ENCODE results near the gene METTL8.

The METTL8 gene

DNA sequence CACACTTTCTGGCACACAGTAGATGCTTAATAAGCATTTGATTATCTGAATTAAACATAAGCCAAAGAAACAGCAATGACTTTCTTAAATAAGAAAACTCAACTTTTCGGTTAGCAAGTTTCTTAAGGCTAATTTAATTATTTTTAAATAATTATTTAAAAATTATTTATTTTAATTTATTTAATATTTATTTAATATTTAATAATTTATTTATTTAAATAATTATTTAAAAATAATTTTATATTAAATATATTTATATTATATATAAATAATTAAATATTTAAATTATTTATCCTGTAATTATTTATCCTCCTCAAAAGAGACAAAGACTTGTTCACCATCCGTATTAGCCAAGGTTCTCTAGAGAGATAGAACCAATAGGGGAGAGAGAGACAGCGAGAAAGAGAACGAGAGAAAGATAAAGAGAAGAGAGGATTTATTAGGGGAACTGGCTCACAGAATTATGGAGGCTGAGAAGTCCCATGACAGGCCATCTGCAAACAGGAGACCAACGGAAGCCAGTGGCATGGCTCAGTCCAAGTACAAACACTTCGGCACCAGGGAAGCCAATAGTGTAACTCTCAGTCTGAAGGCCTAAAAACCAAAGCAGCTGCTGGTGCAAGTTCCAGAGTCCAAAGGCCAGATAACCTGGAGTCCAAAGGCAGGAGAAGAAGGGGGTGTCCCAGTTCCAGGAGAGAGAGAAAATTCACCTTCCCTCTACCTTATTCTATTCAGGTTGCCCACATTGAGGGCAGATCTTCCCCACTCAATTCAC, 125.3 kb downstream of the METTL8 start:
- no peak for DNase-seq

DNA sequence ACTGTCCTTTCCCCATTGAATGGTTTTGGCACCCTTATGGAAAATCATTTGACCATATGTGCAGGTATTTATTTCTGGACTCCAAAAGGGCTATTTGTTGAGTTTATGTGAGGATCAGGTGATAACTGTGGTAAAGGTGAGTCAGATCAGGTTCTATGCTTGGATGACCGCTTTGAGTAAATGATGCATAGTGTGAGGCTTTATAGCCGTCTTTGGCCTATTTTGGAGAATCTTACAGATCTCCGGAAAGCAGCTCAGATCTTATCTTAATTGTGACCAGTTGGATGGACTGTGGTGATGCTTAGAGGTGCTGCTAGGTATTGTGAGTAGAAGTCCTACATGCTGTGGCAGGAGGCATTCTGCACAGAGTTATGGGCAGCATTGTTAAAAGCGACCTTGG, 126.2 kb downstream of the METTL8 start:
- DNase-seq: no peak

DNA sequence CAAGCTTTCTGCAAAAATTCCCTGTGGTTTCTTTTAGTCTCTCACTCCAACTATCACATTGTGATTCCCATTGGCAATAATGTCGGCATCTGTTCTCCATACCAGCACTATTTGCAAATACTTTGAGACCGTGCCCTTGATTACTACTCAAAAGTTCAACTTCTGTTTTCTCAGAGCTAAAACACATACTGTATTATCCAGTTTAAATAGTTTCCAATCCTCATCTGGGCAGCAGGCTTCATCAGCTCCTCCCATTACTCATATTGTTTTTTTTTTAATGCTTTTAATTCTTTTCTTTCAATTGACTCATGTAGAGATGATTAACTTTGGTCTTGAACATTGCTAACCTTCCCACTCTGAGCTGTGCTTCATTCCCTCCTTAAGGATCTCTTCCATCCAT, 135.8 kb downstream of the METTL8 start:
- no peak for DNase-seq

DNA sequence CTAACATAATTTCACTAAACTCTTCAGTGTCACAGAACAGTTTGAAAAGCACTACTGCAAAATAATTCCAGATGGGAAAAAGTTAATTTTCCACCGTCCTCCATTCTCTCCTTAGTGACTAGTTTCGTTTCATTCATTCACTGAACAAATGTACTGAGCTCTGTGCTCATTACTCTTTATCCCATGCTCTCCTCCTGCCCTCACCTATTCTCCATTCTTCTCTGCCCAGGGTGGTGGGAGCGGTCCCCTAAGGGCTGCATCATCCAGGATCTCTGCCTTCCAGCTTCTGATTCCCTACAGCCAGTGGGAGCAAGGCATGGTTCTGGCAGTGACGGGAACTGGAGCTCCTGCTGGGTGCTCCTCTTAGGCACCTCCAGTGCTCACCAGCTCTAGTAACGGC, 139.2 kb downstream of the METTL8 start:
- no peak for DNase-seq

DNA sequence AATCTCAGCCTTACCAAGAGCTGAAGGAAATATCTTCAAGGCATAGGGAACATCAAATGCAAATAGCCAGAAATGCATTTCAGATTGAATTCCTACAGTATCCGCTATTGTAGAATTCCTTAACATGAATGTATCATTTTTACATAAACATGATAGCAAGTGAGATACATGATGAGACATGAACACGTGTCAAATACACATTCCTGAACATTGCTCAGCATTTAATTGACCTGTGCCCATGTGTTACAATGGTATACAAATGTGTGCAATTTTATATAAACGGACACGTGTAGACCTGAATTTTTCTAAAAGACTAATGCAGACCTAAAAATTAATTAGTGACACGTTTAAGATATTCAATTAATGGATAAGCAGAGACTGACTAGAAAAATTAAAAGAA, 140.1 kb downstream of the METTL8 start:
- DNase-seq: no peak

DNA sequence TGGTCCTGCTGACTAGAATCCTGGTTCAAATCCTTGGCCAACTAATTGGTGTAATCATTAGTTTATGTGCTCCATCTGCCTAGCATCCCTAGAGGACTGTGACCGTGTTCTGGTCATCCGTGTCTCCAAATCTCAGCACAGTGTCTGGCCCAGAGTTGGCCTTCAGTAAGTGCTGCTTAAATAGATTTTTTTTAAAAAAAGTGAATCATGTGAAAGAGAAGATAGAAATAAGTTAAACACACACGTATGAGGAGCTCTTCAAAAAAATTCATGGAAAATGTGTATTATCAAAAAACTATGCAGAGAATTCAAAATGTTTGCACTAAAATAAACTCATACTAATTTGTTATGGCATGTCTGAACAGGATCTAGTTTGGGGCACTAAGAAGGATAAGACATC, 143.8 kb downstream of the METTL8 start:
- no peak for DNase-seq

DNA sequence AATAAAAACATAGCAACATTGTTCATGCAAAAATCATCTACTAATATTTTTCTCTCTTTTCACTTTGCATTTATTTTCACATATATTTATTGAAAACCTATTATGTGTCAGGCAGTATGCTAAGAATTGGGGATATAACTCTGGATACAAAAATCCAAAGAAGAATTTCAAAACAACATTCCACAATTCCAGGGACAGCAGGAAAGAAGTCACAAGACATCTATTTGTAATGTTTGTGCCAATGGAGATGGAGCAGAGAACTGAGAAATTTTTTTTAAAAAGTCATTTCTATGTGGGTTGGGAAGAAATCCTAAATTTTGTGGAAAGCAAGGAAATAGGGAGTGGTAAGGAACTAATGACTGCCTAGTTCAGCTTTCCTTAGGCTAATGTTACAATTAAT, 144.5 kb downstream of the METTL8 start:
- DNase-seq: no peak

DNA sequence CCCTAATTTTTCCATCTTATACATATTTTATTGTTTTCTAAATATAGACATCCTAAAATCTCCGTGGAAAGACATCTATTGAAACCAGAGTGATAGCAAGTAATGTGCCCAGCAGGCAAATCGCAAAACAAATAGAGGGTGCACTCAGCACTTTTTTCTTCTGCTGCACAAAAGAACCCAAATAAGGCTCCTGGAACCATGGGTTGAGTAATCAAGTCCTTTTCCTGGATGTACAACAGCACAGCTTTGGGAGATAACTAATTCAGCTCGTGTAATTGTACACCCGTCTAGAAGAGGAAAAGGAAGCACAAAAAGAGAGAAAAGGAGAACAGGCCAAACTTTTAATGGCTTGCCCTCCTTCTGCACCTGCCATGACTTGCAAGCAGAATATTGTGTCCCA, 146.2 kb downstream of the METTL8 start:
- no peak for DNase-seq

DNA sequence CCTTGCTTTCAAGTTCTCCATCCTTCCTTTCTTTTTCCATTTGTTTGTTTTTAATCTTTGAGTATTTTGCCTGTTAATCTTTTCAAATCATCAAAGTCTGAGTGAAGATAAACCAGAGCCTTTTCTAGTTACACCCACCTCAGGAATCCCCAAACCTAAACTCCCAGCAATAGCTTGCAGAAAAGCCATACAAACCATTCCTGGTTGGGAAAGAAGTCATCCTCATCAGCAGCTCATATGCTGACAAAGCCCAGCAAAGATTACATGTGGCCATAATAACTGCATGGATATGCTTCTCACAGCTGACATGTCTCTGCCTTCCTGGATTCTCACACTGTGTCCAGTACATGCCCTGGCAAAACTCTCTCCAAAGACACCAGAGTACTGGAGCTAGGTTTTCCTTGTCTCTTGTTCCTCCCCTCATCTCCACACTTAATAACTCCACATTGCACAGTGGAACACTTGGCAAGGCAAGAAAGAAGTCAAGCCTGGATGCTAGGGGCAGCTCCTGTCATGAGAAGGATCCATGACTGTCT, 146.7 kb downstream of the METTL8 start:
- DNase-seq: no peak

DNA sequence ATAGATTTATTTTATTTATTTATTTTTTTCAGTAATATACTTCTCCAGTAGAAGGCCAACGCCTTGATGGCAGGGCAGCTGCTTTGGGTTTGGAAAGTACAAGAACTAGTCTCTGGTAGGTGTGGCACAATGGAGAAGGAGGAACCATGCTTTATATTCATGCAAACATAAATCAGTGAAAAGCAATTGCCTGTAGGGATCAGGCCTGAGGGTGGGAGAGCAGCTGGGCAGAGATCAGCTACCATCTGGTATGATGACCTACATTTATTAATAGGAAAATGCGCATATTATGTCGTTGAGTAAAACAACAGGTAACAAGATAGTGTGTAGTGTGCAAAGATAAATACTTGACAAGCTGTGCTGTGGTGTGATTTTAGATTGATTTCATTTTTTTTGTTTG, 152.7 kb downstream of the METTL8 start:
- no peak for DNase-seq

DNA sequence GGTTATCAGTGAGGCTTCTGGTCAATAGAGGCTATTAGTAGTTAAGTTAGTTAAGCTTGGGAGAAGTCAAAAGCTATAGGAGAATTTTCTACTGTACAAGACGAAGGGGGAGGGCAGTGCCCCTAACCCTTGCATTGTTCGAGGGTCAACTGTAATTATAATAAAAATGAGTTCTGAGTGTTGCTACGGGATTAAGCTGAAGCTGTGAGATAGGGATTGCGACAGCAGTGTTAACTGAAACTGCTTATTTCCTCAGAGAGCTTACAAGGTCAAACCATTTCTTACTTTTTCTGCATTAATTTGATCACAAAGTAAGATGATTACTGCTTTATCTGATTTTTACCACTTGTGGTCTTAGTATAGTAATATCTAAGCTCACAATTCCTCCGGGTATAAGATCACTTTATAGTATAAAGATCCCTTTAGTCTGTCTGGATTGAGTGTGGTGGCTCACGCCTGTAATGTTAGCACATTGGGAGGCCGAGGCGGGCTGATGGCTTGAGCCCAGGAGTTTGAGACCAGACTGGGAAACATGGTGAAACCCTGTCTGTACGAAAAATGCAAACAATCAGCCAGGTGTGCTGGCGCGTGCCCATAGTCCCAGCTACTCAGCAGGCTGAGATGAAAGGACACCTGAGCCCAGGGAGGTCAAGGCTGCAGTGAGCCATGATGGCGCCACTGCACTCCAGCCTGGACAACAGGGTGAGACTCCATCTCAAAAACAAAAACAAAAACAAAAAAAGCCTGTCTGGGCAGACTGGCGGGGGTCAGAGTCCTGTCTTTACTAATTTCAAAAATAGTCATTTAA, 153.6 kb downstream of the METTL8 start:
- no peak for DNase-seq

DNA sequence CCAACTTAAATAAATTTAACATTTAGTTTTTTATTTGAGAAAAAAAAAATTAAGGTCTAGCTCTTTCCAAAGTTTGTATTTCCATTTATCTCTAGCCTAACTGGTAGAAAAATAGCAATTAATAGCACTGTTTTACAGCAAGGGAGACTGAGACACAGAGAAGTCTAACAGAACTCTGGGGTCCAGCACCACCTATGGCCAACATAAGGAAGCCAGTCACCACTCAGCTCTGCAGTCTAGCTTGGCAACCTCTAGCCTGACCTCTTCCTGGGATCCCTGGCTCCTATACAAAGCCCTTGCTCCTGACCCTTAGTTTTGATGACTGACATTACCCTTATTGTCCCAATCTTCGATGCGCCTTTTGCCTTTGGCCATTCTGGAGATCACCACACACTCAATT, 159.0 kb downstream of the METTL8 start:
- DNase-seq: no peak

DNA sequence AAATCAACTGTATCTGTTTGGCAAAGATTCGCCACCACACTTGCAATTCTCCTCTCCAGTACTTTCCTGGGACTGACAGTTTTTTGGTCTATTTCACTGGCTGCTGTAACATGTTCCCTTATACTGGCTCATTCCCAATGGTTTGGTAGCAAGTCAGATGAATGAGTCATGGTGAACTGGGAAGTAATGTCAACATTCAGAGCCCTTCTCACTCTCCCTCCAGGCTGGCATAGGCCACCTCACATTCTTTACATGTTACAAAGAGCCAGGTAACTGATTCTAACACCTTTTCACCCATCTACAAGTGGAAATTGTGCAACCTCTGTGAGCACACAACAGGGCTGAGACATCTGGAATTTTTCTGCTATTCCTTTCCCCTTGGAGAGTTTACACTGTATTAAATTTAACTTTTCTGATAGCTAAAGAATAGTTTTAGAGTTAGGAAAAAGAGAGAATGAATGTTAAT, 161.8 kb downstream of the METTL8 start:
- DNase-seq: no peak

DNA sequence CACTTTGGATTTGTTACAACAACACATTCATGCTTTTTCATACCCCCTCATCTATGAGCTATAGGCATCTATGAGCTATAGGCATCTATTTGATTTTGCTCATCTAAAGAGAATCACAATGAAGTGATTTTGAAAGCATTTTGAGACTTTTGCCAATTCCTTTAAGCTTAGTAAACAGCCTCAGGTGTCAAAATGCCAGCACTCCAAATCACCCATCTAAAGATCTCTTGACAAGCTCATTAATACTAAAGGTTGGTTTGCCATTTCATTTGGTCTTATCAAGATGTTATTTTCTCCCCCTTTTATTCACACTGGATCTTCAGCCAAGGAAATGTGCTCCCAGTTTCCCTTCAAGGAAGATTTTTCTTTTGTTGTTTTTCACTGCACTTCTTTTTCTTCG, 162.4 kb downstream of the METTL8 start:
- DNase-seq: no peak

DNA sequence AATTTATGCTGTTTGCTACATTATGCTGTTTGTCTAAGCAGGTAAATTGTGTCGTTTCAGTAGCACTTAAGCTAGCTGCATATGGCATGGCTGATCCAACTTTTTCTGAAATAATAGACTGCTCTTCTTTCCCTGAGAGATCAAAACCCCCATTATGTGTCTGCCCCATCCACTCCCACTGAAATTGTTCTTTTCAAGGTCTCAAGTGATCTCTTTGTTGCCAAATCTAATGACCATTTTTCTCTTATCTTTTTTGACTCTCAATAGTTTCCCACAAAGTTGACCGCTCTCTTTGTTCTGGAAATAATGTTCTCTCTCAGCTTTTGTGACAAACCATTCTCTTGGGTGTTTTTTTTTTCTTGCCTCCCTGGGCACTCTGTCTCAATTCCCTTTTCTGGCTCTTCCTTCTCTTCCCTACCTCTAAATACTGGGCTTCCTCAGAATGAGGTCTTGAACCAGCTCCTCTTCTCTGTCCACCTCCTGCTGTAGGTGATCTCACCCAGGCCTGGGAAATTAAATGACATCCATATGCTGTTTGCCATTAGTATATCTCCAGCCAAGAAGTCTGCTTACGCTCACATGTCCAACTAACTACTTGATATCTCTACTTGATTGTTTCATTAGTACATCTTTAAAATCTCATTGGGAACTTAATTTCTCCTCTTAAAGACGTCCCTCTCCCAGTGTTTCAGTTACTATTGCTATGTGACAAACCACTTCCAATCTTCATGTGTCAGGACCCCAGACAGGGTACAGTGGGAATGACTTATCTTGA, 165.7 kb downstream of the METTL8 start:
- no peak for DNase-seq

Measured in activated CD4-positive, alpha-beta T cell treated with anti-CD3 and anti-CD28 coated beads, Interleukin-2, amount 50 U/mL, for 1 hour (primary cell).